8988T (cell line): Measurements from ENCODE around the gene TSPAN14.
A peak's percentile ranks its signal among the peaks of the same experiment; 100 is the strongest.

ENCODE experiments used
- DNase-seq: peaks from one replicate; pipeline ENCODE4 v3.0.0; 2011

TSPAN14 gene

GRCh38 chr10:80457554-80458262, 3.6 kb downstream of the TSPAN14 start:
- DNase-seq, result no peak

- DNase-seq, result no peak
These were observed 4.1 kb downstream of the TSPAN14 start for GRCh38 chr10:80458263-80458625.

- no peak for DNase-seq
These were observed 4.5 kb downstream of the TSPAN14 start for GRCh38 chr10:80458638-80459037.

GRCh38 chr10:80459047-80459865, 5.1 kb downstream of the TSPAN14 start:
- DNase-seq, result peak; percentile 63

GRCh38 chr10:80460399-80461207, 6.5 kb downstream of the TSPAN14 start:
- no peak for DNase-seq

- no peak for DNase-seq
These were observed 7.4 kb downstream of the TSPAN14 start for GRCh38 chr10:80461208-80462183.

GRCh38 chr10:80462299-80462980, 8.3 kb downstream of the TSPAN14 start:
- no peak for DNase-seq

- DNase-seq, result no peak
These were observed 9.1 kb downstream of the TSPAN14 start for GRCh38 chr10:80462981-80463741.

- DNase-seq, result no peak
These were observed 9.8 kb downstream of the TSPAN14 start for GRCh38 chr10:80463868-80464267.

- no peak for DNase-seq
These were observed 10.7 kb downstream of the TSPAN14 start for GRCh38 chr10:80464557-80465450.

- no peak for DNase-seq
These were observed 11.3 kb downstream of the TSPAN14 start for GRCh38 chr10:80465451-80465835.

GRCh38 chr10:80465839-80466590, 11.9 kb downstream of the TSPAN14 start:
- DNase-seq, result no peak

GRCh38 chr10:80466724-80467326, 12.7 kb downstream of the TSPAN14 start:
- no peak for DNase-seq

- DNase-seq, result no peak
These were observed 13.9 kb downstream of the TSPAN14 start for GRCh38 chr10:80468002-80468401.

- no peak for DNase-seq
These were observed 14.8 kb downstream of the TSPAN14 start for GRCh38 chr10:80468806-80469421.

- no peak for DNase-seq
These were observed 16.2 kb downstream of the TSPAN14 start for GRCh38 chr10:80470266-80470665.

GRCh38 chr10:80471001-80471400, 16.9 kb downstream of the TSPAN14 start:
- no peak for DNase-seq

GRCh38 chr10:80471715-80472233, 17.7 kb downstream of the TSPAN14 start:
- DNase-seq, result no peak
